ENCODE results near the gene ECE1.

Gene ECE1

GRCh38 chr1:21325731-21326387 lies 35.6 kb upstream of the ECE1 start:
- no peak for DNase-seq (ENCODE audit: low spot score)

GRCh38 chr1:21325231-21325718 lies 35.0 kb upstream of the ECE1 start:
- no peak for DNase-seq (ENCODE audit: low spot score)

- no peak for DNase-seq (ENCODE audit: low spot score)
These were observed 34.3 kb upstream of the ECE1 start for GRCh38 chr1:21324368-21325141.

DNA sequence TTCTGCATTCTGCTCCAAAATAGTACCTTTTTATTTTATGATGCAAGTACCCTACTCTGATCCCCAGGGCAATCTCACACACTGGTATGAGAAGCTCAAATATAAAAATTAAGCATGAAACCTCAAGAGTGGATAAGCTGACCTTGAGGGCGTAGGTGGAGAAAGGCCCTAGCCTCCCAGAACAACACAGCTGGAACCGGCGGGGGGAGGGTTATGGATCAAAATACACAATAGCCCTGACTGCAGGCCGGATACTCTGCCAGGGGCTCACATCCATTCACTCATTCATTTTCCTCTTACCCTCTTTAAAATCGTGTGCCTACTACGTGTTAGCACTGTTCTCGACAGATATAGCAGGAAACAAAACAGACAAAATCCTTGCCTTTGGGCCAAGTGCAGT lies 32.8 kb upstream of the ECE1 start:
- no peak for DNase-seq (ENCODE audit: low spot score)

GRCh38 chr1:21322681-21323016 lies 32.4 kb upstream of the ECE1 start:
- no peak for DNase-seq (ENCODE audit: low spot score)

DNA sequence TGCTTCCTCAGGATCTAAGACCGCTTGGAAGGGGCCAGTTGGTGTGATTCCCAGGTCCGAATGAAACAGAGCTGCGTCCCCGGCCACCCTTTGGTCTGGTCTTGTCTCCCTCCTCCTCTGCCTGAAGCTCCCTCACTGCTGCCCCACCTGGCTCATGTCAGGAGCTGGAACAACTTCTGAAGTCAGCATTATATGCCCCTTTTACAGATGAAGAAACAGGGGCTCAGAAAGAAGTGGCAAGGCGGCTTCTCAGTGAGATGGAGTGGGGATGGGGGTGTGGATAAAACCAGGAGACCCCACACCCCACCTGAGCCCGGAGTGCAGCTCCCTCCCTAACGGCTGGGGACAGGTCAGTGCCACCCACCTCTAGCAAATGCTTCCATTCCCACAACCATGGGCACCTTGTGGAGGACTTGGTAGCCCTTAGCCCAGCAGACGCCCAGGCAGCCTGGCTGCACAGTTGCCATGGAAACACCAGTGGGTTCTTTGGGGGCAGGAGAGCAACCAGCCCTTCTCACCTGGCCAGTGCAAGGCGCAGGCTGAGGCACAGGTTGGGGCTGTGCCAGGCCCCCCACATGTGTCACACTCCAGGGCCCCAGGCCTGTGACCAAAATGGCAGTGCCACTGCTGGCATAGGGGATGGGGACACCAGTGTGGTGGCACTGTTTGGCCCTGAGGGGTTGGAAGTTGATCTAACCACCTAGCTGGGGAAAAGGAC lies 31.9 kb upstream of the ECE1 start:
- DNase-seq (ENCODE audit: low spot score) = no peak

GRCh38 chr1:21320410-21321108 lies 30.3 kb upstream of the ECE1 start:
- no peak for DNase-seq (ENCODE audit: low spot score)

GRCh38 chr1:21319447-21320407 lies 29.5 kb upstream of the ECE1 start:
- no peak for DNase-seq (ENCODE audit: low spot score)

- DNase-seq (ENCODE audit: low spot score) = no peak
These were observed 28.5 kb upstream of the ECE1 start for GRCh38 chr1:21318714-21319159.

- no peak for DNase-seq (ENCODE audit: low spot score)
These were observed 27.9 kb upstream of the ECE1 start for GRCh38 chr1:21318057-21318713.

DNA sequence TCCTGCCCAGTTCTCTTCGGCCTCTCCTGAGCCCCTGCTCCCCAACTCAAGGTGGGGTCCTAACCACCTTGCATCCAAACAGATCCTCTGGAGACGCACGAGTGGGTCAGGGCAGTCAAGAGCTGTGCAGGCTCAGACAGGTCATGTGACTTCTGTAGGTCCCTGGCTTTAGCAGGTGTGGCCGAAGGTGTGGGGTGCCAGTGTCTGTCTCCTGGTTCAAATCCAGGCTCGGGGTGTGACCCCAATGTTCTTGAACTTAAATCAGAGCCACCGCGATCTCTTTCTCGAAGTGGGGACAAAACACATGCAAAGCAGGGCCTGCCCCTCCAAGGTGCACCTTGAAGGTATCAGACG lies 27.4 kb upstream of the ECE1 start:
- no peak for DNase-seq (ENCODE audit: low spot score)

GRCh38 chr1:21317035-21317689 lies 26.9 kb upstream of the ECE1 start:
- DNase-seq (ENCODE audit: low spot score) = peak; percentile 75

DNA sequence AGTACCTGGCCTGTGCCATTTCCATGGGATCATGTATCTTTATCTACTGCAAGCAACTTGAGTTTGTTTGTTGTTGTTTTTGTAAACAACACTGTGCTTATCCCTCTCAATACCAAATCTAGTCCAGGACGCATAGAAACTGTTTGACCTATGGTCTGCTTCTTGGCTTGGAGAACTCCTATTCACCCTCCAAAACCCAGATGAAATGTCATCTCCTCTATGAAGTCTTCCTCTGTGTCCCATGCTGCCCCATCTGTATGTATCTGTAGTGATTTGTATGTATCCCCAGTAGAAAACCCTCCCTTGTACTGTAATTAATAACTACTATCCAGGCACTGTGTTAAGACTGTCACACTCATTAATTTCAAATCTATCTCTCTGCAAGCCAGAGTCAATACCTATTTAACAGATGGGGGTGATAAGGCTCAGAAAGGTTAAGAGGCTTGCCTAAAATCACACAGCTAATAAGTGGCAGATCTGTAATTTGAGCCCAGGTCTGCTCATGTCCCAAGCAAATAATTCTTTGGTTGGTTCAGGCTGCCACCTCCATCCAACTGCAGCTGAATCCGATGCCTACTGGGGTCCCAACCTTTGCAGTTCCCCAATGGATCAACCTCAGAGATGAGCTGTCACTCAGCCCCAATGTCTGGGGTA lies 24.6 kb upstream of the ECE1 start:
- no peak for DNase-seq (ENCODE audit: low spot score)

- DNase-seq (ENCODE audit: low spot score) = no peak
These were observed 23.8 kb upstream of the ECE1 start for GRCh38 chr1:21313886-21314721.

- no peak for DNase-seq (ENCODE audit: low spot score)
These were observed 23.1 kb upstream of the ECE1 start for GRCh38 chr1:21313203-21313885.

DNA sequence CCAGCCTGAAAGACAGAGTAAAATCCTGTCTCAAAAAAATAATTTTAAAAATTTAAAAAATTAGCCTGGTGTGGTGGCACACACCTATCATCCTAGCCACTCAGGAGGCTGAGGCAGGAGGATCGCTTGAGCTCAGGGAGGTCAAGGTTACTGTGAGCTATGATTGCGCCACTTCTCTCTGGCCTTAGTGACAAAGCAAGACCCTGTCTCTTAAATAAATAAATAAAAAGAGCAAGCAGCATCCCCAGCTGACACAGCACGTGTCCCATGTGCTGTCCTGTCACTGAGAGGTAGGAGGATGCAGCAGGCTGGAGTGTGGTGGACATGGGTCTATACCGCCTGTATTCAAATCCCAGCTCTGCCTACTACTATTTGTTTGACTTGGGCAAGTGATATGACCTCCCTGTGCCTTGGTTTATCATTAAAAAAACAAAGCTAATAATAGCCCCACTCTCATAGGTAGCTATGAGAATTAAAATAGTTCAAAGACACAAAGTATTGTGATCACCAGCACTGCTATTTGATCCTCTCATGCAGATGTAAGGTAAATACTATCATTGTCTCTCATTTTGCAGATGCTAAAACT lies 22.2 kb upstream of the ECE1 start:
- DNase-seq (ENCODE audit: low spot score) = no peak

DNA sequence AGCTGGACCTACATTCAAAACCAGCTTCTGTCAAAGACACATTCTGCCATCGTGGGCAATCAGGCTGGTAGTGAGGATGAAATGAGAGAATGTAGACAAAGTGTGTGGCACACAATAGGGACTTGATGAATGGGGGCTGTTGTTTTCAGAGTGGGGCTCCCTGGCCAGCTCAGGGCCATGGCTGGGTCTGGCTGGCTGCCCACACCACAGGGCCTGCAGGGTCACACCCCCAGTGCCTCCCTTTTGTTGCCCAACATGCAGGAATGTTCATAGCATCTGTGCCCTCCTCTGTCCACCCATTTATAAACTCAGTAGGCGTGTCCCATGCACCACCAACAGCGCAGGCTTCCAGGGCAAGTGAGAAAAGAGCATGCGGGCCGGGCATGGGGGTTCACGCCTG lies 20.8 kb upstream of the ECE1 start:
- DNase-seq (ENCODE audit: low spot score) = peak; percentile 95

Measured in globus pallidus (tissue), 1 donor.